ENCODE measurements around the gene MBP. TPM values are rescaled to one million over a fixed set of nuclear protein-coding genes. Genes with fewer than 3 reads are reported as not detected.

Gene MBP
- total and polyA plus RNA-seq, 2 donors (not counting 1 experiment from before 2014, with no cell fraction given), result 2.3 to 3.6 TPM

DNA sequence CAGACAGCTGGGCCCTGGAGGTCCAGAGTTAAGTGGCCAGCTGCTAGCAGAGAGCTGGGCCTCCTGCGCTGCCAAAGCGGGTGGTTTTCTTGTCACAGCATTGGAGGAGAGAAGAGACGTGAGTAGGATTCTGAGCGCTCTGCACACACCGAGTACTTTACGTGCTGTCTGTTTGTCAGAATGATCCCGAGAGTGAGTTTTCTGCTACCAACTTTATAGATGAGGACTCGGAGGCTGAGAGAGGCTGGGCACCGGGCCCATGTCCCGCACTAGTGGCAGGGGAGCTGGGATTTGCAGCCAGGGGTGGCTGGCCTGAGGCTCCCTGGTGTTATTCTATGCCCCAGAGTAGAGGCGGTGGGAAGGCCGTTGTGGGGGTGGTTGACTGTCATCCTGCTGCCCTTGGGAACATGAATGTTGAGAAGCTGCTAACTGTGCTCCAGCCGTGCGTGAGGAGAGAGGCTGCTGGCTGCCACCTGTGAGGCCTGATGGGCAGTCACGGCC is 36.3 kb upstream of the MBP start:
- TF ChIP-seq, protein P1, sequence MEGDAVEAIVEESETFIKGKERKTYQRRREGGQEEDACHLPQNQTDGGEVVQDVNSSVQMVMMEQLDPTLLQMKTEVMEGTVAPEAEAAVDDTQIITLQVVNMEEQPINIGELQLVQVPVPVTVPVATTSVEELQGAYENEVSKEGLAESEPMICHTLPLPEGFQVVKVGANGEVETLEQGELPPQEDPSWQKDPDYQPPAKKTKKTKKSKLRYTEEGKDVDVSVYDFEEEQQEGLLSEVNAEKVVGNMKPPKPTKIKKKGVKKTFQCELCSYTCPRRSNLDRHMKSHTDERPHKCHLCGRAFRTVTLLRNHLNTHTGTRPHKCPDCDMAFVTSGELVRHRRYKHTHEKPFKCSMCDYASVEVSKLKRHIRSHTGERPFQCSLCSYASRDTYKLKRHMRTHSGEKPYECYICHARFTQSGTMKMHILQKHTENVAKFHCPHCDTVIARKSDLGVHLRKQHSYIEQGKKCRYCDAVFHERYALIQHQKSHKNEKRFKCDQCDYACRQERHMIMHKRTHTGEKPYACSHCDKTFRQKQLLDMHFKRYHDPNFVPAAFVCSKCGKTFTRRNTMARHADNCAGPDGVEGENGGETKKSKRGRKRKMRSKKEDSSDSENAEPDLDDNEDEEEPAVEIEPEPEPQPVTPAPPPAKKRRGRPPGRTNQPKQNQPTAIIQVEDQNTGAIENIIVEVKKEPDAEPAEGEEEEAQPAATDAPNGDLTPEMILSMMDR (conservative IDR thresholded peaks at IDR 0.05 in 1 of 2, IDR thresholded peaks at IDR 0.05 in 1 of 2; ENCODE audit: low read depth in 1 of 2, low read length in 2 of 2), result no peak
- TF ChIP-seq EZH2 (IDR thresholded peaks at IDR 0.05; ENCODE audit: low read length, missing control alignments), result no peak
- Histone ChIP-seq H3K79me2 (ENCODE audit: control insufficient read depth, insufficient read depth, low read length) (no peaks in the 10 kb centered on the region), H2AFZ (ENCODE audit: low read length) (no peak overlapping the region), H3K4me1 (ENCODE audit: control insufficient read depth, extremely low read depth, insufficient read depth, low read length) (no peaks in the 10 kb centered on the region), H3K36me3 (ENCODE audit: control insufficient read depth, insufficient read depth, low read length) (no peaks in the 10 kb centered on the region), H3K9ac (ENCODE audit: insufficient read depth, low read length) (no peak overlapping the region), H3K4me2 (ENCODE audit: extremely low read depth, insufficient read depth, low read length) (no peak overlapping the region), H3K4me3 (replicated peaks in 1 of 4; ENCODE audit: control extremely low read depth in 1 of 4, insufficient read depth in 1 of 4, low read depth in 3 of 4, low read length in 4 of 4) (no peak overlapping the region), H4K20me1 (ENCODE audit: control insufficient read depth, extremely low read depth, insufficient read depth, low read length) (no peaks in the 10 kb centered on the region), H3K27ac (ENCODE audit: insufficient read depth, low read length) (no peak overlapping the region), H3K9me3 (ENCODE audit: control insufficient read depth, insufficient read depth, low read depth, low read length) (no peaks in the 10 kb centered on the region), H3K27me3 (ENCODE audit: control insufficient read depth, insufficient read depth, low read length) (peaks cover 2% of the 10 kb centered on the region)
- no peak for DNase-seq (ENCODE audit: low read depth in 2 of 2)

DNA sequence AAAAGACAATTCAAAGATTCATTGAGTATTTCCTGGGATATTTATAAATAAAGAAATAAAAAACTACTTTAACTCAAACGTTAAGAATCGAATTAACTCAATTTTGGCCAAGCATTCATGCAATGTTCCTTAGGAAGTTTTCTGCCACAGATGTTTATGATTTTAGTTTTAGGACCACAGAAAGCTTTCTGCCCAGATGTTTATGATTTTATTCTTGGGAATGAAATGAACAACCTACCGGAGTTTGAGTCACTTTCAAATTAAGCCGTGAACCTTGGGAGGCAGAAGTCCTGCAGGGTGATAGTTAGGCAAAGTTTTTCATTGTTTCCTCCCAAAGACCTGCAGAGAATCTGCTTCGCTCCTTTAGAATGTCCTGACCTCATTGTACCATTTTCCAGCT is 34.7 kb upstream of the MBP start:
- Histone ChIP-seq H2AFZ (ENCODE audit: low read length) (no peak overlapping the region), H3K79me2 (ENCODE audit: control insufficient read depth, insufficient read depth, low read length) (no peaks in the 10 kb centered on the region), H3K27me3 (ENCODE audit: control insufficient read depth, insufficient read depth, low read length) (peaks cover 6% of the 10 kb centered on the region), H3K4me2 (ENCODE audit: extremely low read depth, insufficient read depth, low read length) (no peak overlapping the region), H3K27ac (ENCODE audit: insufficient read depth, low read length) (no peak overlapping the region), H3K36me3 (ENCODE audit: control insufficient read depth, insufficient read depth, low read length) (no peaks in the 10 kb centered on the region), H3K4me1 (ENCODE audit: control insufficient read depth, extremely low read depth, insufficient read depth, low read length) (no peaks in the 10 kb centered on the region), H3K9me3 (ENCODE audit: control insufficient read depth, insufficient read depth, low read depth, low read length) (no peaks in the 10 kb centered on the region), H3K4me3 (replicated peaks in 1 of 4; ENCODE audit: control extremely low read depth in 1 of 4, insufficient read depth in 1 of 4, low read depth in 3 of 4, low read length in 4 of 4) (no peak overlapping the region), H4K20me1 (ENCODE audit: control insufficient read depth, extremely low read depth, insufficient read depth, low read length) (no peaks in the 10 kb centered on the region), H3K9ac (ENCODE audit: insufficient read depth, low read length) (no peak overlapping the region)
- TF ChIP-seq, protein P1 (conservative IDR thresholded peaks at IDR 0.05 in 1 of 2, IDR thresholded peaks at IDR 0.05 in 1 of 2; ENCODE audit: low read depth in 1 of 2, low read length in 2 of 2), result no peak
- no peak for TF ChIP-seq EZH2 (IDR thresholded peaks at IDR 0.05; ENCODE audit: low read length, missing control alignments)
- DNase-seq (ENCODE audit: low read depth in 2 of 2), result peak in 1 of 2 donors; percentile 13

DNA sequence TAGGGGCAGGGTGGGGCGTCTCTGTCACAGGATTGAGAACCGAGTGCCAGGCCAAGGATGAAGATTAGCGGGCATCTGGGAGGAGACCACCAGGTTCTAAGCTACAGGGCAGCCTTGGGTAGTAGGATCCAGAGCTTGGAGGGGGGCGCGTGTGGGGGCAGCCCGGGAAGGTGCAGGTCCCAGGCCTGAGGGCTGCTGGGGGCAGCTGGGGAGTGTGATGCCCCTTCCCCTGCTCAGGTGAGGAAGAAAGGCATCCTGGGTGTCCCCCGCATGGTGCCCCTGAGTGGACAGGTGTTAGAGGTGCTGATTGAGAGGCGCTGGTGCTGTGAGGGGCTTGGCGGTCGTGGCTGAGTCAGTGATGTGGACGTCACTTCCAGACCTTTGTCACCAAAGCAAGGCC is 33.9 kb upstream of the MBP start:
- H3K9ac ChIP-seq (ENCODE audit: insufficient read depth, low read length), result no peak overlapping the region
- H3K27ac ChIP-seq (ENCODE audit: insufficient read depth, low read length), result no peak overlapping the region
- no peaks in the 10 kb centered on the region for H3K36me3 ChIP-seq (ENCODE audit: control insufficient read depth, insufficient read depth, low read length)
- H3K79me2 ChIP-seq (ENCODE audit: control insufficient read depth, insufficient read depth, low read length), result no peaks in the 10 kb centered on the region
- no peaks in the 10 kb centered on the region for H3K4me1 ChIP-seq (ENCODE audit: control insufficient read depth, extremely low read depth, insufficient read depth, low read length)
- DNase-seq (ENCODE audit: low read depth in 2 of 2), result no peak
- TF ChIP-seq, protein P1 (conservative IDR thresholded peaks at IDR 0.05 in 1 of 2, IDR thresholded peaks at IDR 0.05 in 1 of 2; ENCODE audit: low read depth in 1 of 2, low read length in 2 of 2), result no peak
- TF ChIP-seq EZH2 (IDR thresholded peaks at IDR 0.05; ENCODE audit: low read length, missing control alignments), result no peak
- H2AFZ ChIP-seq (ENCODE audit: low read length), result no peak overlapping the region
- peaks cover 6% of the 10 kb centered on the region for H3K27me3 ChIP-seq (ENCODE audit: control insufficient read depth, insufficient read depth, low read length)
- H4K20me1 ChIP-seq (ENCODE audit: control insufficient read depth, extremely low read depth, insufficient read depth, low read length), result no peaks in the 10 kb centered on the region
- H3K4me2 ChIP-seq (ENCODE audit: extremely low read depth, insufficient read depth, low read length), result no peak overlapping the region
- no peak overlapping the region for H3K4me3 ChIP-seq (replicated peaks in 1 of 4; ENCODE audit: control extremely low read depth in 1 of 4, insufficient read depth in 1 of 4, low read depth in 3 of 4, low read length in 4 of 4)
- no peaks in the 10 kb centered on the region for H3K9me3 ChIP-seq (ENCODE audit: control insufficient read depth, insufficient read depth, low read depth, low read length)
